Measurements from ENCODE around the gene PCA3.

DNA sequence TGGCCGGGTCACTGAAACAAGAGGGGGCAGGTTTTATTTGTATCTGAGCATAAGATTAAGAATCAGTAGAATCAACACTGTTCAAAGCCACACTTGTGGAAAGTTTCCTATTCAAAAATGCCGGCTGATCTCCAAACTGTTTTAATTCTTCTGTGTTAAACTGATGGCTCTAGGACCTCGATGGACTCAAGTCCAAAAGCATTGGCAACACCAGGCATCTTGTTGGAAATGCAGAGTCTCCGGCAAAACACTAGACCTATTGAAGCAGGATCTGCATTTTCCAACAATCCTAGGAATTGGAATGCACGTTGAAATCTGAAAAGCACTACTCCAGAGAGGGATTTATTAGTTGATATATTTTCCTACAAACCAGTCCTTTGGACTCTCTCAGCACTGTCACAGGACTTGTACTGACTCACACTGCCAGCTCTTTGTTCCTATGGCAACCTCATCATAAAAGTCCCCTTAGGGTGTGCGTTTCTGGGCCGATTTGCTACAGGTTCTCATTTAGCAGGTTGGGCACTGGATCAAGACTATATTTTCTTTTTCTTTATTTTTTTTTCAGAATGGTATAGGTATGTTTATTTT is 48.1 kb upstream of the PCA3 start:
- TF ChIP-seq, protein P1, sequence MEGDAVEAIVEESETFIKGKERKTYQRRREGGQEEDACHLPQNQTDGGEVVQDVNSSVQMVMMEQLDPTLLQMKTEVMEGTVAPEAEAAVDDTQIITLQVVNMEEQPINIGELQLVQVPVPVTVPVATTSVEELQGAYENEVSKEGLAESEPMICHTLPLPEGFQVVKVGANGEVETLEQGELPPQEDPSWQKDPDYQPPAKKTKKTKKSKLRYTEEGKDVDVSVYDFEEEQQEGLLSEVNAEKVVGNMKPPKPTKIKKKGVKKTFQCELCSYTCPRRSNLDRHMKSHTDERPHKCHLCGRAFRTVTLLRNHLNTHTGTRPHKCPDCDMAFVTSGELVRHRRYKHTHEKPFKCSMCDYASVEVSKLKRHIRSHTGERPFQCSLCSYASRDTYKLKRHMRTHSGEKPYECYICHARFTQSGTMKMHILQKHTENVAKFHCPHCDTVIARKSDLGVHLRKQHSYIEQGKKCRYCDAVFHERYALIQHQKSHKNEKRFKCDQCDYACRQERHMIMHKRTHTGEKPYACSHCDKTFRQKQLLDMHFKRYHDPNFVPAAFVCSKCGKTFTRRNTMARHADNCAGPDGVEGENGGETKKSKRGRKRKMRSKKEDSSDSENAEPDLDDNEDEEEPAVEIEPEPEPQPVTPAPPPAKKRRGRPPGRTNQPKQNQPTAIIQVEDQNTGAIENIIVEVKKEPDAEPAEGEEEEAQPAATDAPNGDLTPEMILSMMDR (conservative IDR thresholded peaks at IDR 0.05) = no peak
- TF ChIP-seq EZH2 (IDR thresholded peaks at IDR 0.05; ENCODE audit: low read depth) = no peak

All from PC-9 (cell line).